ENCODE data around the gene MCC.

Gene MCC

GRCh38 chr5:113128641-113129330 lies 359.5 kb downstream of the MCC start:
- DNase-seq = no peak

- no peak for DNase-seq
Observed at GRCh38 chr5:113128082-113128481, 360.2 kb downstream of the MCC start.

GRCh38 chr5:113127021-113127420 lies 361.2 kb downstream of the MCC start:
- DNase-seq = no peak

- no peak for DNase-seq
Observed at GRCh38 chr5:113125371-113125770, 362.9 kb downstream of the MCC start.

GRCh38 chr5:113124914-113125313 lies 363.3 kb downstream of the MCC start:
- DNase-seq = no peak

- DNase-seq = no peak
Observed at GRCh38 chr5:113124265-113124664, 364.0 kb downstream of the MCC start.

- no peak for DNase-seq
Observed at GRCh38 chr5:113123618-113124017, 364.6 kb downstream of the MCC start.

GRCh38 chr5:113122053-113122452 lies 366.2 kb downstream of the MCC start:
- DNase-seq = no peak

- peak; percentile 34 for DNase-seq
Observed at GRCh38 chr5:113119246-113119924, 368.9 kb downstream of the MCC start.

- peak; percentile 28 for DNase-seq
Observed at GRCh38 chr5:113118765-113119164, 369.5 kb downstream of the MCC start.

GRCh38 chr5:113118298-113118697 lies 370.0 kb downstream of the MCC start:
- DNase-seq = no peak

GRCh38 chr5:113117543-113118115 lies 370.6 kb downstream of the MCC start:
- no peak for DNase-seq

- no peak for DNase-seq
Observed at GRCh38 chr5:113115956-113116355, 372.3 kb downstream of the MCC start.

- DNase-seq = no peak
Observed at GRCh38 chr5:113115061-113115460, 373.2 kb downstream of the MCC start.

- DNase-seq = no peak
Observed at GRCh38 chr5:113114559-113114958, 373.7 kb downstream of the MCC start.

- DNase-seq = no peak
Observed at GRCh38 chr5:113112435-113112834, 375.8 kb downstream of the MCC start.

GRCh38 chr5:113110117-113110516 lies 378.1 kb downstream of the MCC start:
- no peak for DNase-seq

- no peak for DNase-seq
Observed at GRCh38 chr5:113109344-113109743, 378.9 kb downstream of the MCC start.

GRCh38 chr5:113108485-113108884 lies 379.8 kb downstream of the MCC start:
- DNase-seq = no peak

GRCh38 chr5:113106821-113107220 lies 381.4 kb downstream of the MCC start:
- no peak for DNase-seq

GRCh38 chr5:113105693-113106280 lies 382.5 kb downstream of the MCC start:
- no peak for DNase-seq

GRCh38 chr5:113103330-113103729 lies 384.9 kb downstream of the MCC start:
- no peak for DNase-seq

- no peak for DNase-seq
Observed at GRCh38 chr5:113102121-113102531, 386.1 kb downstream of the MCC start.

GRCh38 chr5:113100981-113101380 lies 387.3 kb downstream of the MCC start:
- no peak for DNase-seq

Measured in retina (tissue), 1 donor.